GM20000 (cell line): ENCODE data around the gene IGFBP5.

Experiments
- DNase-seq: peaks from one replicate; pipeline ENCODE4 v3.0.0; 2012; ENCODE audit warnings: low spot score
- TF ChIP-seq, protein P1 (sequence below): IDR thresholded peaks from 2 replicates; pipeline ENCODE4 v1.5.1; 2012; ENCODE audit warnings: mild to moderate bottlenecking, control low read depth; ENCODE audit errors: extremely low read depth, missing control alignments

Gene IGFBP5

DNA sequence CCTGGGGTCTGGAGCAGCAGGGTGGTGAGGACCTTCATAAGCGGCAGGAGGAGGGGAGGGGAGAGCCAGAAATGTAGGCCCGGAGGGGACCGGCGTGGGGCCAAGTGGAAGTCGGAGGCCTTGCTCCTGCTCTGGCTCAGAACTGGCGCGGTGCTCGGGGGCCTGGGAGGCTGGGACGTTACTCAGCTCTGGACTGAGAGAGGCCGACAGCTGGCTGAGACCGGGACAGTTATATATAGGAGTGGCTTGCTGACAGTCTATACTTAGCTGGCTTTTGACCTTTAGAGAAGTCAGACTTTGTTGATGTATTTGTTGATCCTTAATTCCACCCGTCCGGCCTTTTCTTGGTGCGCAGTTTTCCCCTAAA lies 15.7 kb downstream of the IGFBP5 start:
- no peak for DNase-seq

GRCh38 chr2:216678813-216679657 lies 16.3 kb downstream of the IGFBP5 start:
- TF ChIP-seq, protein P1, sequence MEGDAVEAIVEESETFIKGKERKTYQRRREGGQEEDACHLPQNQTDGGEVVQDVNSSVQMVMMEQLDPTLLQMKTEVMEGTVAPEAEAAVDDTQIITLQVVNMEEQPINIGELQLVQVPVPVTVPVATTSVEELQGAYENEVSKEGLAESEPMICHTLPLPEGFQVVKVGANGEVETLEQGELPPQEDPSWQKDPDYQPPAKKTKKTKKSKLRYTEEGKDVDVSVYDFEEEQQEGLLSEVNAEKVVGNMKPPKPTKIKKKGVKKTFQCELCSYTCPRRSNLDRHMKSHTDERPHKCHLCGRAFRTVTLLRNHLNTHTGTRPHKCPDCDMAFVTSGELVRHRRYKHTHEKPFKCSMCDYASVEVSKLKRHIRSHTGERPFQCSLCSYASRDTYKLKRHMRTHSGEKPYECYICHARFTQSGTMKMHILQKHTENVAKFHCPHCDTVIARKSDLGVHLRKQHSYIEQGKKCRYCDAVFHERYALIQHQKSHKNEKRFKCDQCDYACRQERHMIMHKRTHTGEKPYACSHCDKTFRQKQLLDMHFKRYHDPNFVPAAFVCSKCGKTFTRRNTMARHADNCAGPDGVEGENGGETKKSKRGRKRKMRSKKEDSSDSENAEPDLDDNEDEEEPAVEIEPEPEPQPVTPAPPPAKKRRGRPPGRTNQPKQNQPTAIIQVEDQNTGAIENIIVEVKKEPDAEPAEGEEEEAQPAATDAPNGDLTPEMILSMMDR: no peak

More for the DNA sequence above, 15.7 kb downstream of the IGFBP5 start:
- TF ChIP-seq, protein P1: no peak

GRCh38 chr2:216678098-216678465 lies 17.3 kb downstream of the IGFBP5 start:
- DNase-seq: no peak
- TF ChIP-seq, protein P1: no peak

More at GRCh38 chr2:216678813-216679657, 16.3 kb downstream of the IGFBP5 start:
- DNase-seq: no peak

GRCh38 chr2:216677439-216678097 lies 17.8 kb downstream of the IGFBP5 start:
- TF ChIP-seq, protein P1: no peak
- DNase-seq: no peak

DNA sequence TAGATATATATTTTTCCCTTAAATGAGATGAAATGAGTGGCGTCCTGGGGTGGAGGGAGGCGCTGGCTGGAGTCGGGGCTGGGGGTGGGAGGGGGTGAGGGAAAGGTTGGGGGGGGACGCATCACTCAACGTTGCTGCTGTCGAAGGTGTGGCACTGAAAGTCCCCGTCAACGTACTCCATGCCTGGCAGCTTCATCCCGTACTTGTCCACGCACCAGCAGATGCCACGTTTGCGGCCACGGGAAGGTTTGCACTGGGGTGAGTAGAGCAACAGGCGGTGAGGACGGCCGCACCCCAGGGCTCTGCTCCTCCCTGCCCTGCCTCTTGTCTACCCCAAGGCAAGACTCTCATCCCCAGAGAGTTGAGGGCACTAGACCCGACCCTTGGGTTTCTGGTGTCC lies 18.7 kb downstream of the IGFBP5 start:
- DNase-seq: no peak
- TF ChIP-seq, protein P1: no peak

DNA sequence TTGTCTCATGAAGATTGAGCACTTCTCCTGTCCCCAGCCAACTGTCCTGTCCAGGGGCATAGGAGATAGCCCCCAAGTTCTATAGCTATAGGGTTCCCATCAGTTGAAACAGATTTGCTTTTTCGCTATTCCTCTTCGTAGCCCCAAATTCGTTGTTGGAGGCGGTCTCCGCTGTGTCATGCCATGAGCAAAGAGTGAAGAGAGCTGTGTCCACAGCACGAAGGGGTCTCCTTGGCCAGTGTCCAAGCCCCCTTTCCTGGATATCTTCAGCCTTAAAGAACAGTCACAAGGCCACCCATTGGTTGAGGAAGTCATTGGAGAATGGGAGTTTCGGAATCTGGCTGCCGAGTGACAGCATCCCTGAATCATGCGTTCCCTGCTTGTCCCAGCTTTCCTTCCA lies 21.0 kb downstream of the IGFBP5 start:
- TF ChIP-seq, protein P1: no peak
- no peak for DNase-seq

DNA sequence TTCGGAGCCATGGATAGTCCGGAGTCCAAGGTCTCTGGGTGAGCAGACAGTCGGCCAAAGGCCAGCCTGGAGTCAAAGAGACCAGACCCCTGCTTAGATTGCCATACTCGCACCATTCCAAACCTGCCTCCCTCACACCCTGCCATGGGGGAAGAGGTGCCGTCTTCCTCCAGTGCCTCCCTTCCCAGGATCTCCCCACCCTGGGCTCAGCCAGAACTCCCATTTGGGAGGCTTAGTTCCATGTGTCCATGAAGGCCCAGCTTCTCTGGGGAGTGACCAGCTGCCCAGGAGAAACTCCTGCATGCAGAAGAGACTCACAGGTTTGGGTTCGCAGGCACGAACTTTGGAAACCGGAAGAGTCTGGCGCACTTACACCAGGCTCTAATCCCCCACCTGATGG lies 21.7 kb downstream of the IGFBP5 start:
- TF ChIP-seq, protein P1: no peak
- DNase-seq: no peak
